NCI-H2171 (cell line): ENCODE measurements around the gene RANBP3.

Source experiments
- DNase-seq: peaks from one replicate; lab custom pipeline; 2025; lab: John Stamatoyannopoulos, UW

RANBP3 gene

DNA sequence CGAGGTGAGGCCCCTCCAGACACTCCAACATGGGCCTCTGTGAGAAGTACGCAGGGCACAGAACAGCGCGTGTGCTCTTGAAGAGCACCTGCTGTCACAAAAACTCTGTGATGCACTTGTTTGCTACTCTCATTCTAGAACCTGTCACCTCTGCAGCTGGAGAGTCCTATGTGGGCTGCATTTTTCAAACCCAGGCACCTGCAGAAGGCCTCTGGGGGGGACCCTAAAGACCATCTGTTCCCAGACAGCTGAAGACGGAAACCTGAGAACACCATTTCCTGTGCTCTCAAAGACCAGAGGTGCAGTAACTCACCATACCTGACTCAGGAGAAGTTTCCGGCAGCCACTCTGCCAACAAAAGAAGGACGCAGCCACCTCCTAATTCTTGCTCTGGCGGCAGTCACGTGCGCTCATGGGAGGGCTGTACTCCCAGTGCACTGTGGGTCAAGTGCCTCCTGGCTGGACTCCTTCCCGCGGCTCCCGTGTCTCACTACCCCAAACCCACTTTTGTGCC is 28.1 kb downstream of the RANBP3 start:
- peak; percentile 90 for DNase-seq

DNA sequence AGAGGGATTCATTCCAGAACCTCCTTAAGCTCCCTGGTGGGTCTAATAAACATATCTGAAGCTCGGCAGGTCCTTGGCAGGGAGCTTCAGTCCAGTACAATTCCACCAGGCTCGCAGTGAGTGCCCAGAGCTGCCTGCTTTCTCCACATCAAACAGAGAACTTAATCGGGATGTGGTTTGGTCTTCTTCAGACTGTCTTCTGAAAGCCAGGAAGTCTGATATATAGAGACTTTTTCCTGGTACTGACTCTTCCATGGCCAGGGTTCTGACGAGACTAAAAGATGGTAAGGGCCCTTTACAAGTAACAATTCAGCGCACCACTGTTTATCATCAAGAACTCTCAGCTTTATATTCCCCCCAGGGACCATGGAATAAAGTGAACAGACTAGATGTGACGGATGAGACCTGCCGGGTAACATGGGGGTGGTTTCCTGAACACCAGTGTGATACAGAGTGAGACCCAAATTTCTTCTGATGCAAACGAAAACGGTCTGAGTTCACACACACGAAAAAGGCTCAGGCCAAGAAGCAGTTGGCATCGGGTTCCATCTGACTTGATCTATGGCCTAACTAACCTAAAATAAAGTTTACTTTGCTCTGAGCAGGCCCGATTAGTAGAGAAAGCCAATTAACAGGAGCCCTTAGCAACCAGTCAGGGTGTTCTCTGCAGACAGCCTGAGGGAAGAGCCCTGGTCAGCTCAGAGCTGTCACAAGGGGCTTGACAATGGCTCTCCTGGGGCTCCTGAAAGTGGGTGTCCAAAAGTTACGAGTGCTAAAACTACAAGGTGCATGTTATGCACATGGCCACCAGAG is 29.0 kb downstream of the RANBP3 start:
- DNase-seq = no peak

DNA sequence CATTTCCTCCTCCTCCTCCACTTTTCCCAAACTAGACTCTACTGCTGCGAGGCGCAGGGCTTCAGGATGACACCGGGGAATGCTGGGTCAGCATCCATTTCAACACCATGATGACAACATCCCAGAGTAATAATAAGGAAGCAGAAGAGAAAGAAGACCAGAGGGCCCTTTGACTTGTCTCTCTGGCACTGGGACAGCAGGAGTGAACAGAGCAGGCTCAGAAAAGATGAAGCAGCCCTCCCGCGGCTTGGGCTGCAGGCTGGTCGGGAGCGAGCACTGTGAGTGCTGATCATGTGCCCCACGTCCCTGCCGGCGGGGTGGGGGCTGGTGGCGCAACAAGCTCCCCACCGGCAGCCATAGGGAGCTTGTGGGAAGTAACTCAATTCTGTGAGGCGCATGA is 30.5 kb downstream of the RANBP3 start:
- DNase-seq = no peak

DNA sequence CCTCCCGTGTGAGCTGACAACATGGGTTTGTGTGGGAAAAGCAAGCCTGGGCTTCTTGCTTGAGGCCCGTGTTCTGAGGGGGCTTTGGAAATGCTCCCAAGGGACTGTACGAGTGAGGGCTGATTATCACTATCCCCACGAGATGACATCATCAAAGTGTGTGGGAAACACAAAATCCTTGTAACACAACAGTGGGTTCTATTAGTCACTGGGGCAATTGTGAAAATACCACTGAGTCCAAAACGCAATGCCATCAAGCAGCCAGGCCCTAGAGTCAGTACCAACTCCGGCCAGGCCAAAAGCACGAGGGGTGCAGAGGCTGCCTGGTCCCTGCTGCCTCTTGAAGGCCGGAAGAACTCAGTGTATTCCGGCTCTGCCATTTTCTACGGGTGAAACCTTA is 34.3 kb downstream of the RANBP3 start:
- no peak for DNase-seq

DNA sequence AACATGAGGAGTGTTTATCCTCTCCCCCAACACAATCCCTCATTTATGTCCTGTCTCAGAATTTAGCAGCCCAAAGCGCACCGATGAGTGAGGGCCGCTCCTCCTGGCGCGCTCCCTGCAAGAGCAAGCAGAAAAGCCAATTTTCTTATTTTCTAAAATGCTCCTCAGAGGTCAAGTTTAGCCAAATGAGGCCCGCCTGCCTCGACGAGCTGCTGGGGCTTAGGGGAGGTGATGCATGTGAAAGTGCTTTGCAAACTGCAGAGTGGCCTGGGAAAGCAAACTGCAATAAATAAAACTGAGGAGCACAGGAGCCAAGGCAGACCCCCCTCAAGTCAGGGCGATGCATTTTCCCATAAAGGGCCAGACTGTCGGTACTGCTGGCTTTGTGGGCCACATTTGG is 34.9 kb downstream of the RANBP3 start:
- no peak for DNase-seq

DNA sequence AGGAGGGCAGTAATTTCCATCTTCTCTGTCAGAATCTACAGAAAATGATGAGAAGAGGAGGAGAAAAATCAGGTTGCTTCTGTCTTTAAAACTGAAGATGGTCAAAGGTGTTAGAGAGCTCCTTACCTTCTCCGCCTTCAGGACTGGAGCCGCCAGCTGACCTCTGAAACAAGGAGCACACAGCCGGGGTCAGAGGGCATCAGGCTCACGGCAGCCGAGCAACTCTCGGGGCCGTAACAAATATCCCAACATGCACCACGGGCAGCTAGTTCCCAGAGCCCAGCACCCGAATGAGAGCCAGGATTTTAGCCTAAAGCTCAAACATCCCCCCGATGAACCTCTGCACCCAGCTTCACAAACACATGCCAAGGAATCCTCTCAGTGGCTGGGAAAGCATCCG is 36.3 kb downstream of the RANBP3 start:
- no peak for DNase-seq

DNA sequence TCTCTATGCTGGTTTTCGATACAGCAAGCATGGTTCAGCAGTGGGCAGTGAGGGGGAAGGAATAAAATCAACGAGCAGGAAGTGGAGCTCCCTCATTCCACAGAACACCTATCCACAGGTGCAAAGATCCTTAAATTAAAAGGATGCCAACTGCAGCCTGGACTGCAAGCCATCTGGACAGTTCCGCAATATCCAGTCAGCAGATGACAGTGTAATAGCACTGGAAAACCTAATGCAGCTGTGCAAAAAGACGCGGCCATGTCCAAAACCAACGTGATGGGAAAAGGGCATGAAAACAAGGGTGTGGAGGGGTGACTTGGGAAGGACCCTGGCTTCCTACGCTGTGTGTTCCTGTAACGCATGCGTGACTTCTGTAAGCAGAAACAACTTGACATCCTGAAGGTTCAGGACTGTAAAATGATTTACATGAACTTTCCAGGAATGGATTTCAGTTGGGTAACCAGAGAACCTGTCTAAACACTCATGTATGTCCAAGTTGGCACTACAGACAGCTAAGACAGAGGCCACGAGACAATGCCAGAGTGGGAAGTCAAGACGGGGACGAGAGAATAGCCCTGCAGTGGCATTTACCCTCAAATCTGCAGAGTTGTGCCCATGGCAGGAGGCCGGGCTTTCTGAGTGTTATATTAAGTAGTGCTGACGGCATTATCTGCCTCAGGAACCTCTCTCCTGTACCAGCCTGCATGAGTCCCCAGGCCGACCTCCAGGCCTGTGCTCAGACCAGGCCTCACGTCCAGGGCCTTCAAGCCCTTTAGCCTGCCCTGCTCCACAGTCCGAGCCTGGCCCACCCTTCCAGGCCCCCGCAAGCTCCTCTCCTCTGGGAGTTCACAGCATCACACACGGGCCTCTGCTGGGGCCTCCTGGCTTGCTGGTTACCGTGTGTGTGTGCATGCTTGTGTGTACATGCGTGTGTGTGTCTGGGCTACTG is 37.4 kb downstream of the RANBP3 start:
- DNase-seq = no peak

DNA sequence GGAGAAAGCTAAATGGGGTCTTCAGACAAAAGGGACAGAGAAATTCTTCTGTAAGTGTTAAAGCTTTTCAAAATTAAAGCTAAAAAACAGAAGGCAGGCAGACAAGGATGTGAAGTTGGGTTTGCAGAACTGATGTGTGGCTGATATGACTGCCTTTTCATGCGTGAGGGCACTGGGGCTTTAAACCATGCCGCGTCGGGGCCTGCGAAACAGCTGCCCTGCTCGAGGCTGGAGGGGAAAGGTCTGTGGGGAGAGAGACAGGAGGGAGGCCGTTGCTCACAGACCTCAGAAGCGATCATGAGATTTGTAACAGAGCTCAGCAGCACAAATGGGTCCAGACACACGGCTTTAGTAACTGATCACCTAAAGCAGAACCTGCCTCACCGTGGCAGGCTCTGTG is 40.4 kb downstream of the RANBP3 start:
- DNase-seq = no peak

DNA sequence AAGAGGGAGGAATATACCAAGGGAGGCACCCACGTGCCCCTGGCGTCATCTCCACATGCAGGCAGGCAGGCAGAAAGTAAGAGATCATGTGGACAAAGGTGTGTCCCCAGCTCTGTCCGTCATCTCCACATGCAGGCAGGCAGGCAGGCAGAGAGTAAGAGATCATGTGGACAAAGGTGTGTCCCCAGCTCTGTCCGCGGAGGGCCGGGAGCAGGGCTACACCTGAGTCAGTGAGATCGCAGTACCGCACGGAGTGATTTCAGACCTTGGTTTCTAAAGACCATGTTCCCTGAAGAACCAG is 41.7 kb downstream of the RANBP3 start:
- no peak for DNase-seq

DNA sequence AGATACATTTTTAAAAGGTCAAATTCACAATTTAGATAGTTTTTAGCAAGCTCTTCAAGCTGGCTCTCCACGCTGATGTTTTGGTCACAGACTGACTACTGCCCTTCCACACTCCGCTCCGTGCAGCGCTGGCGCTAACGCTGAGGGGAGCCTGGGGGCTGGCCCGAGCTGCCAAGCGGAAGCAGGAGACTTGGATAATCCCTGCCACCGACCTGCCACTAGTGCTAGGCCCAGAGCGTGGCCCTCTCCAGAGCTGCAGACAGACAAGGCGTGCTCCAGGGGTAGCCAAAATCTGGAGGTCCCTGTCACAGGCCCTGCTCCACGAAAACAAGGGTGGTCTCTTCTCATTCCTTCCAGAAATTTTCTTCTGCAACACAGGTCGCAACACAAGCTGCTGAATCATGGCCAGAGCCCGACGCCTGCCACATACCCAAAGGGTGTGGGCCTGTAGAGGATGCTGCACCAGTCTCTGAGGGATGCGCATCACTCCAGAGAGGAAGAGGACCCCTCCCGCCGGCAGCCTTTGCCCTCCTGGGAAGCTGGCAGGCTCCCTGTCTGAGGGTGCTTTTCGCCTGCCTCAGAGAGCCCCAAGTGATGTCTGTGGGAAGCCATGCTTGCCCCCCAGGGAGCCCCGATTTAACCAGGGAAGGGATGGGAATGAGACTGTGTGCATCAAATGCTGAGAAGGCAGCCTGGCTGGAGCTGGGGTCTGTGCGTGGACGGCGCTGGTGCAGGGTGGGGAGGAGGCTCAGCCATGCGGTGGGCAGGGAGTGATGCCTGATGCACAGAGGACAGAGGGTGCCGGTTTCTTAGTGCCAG is 42.3 kb downstream of the RANBP3 start:
- DNase-seq = no peak

DNA sequence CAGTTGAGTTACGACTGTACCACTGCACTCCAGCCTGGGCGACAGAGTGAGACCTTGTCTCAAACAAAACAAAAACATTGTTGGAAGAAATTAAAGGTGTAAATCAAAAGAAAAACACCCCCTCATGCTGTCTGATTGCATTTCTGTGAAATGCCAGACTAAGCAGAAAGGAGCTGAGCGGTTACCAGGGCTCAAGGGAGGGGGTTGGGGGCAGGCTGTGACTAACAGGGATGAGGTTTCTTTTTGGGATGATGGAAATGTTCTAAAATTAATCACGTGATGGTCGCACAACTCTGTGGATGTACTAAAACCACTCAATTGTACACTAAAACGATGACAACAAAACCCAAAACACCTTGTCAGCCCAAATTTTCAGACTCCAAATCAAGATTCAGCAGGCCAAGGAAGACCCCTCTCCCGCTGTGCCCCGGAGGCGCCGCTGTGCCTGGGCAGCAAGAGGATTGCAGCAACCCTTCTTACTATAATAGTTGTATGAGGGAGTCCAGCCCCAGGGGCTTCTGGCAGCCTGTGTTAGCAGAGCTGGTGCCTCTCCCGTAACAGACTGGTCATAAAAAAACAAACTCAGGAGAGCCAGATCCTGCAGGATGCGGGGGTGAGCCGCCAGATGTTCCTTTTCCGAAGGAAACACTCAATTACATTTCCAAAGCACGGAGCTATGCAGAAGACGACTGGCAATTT is 43.0 kb downstream of the RANBP3 start:
- DNase-seq = peak; percentile 16

DNA sequence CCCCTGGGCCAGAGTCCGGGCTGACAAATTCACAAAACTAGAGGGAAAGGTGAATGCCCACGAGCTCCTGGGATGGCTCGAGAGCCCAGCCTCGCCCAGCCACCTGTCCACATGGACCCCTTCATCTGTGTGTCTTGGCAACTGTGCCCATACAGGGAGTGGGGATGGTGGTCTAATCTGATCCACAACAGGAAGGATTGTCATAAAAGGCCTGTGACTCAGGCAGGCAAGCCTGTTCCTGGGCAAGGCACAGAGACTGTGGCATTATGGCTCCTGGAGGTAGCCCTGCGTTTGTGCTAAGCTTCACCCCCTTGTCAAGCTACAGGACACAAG is 43.9 kb downstream of the RANBP3 start:
- DNase-seq = no peak

DNA sequence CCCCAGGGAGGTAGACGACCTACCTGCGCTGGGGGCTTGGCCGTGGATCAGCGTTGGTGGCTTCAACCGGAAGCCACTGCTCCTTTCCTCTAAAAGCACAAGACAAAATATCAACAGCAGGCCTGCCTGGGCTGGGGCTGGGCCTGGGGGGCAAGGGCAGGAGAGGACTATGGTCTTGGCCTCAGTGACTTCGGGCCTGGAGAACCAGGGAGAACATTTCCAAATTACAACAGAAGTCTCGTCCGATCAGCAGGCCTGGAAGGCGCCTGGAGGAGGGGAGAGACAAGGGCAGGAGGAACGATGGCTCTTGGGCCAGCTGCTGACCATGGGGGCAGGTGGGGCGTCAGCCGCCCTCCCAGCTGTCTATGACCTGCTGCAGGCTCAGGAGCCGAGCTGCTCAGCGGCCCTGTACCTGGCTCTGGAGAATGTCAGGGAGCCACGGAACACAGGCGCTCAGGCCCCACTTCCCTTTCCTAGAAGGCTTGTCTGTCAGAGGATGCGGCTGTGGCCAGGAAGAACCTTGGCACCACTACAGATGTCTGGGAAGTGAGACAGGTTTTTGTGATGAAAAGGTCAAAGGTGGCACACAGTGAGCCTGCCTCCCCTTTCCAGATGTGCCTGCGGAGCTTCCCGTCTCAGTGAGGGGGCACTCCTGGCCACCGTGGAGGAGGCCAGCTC is 44.4 kb downstream of the RANBP3 start:
- no peak for DNase-seq

DNA sequence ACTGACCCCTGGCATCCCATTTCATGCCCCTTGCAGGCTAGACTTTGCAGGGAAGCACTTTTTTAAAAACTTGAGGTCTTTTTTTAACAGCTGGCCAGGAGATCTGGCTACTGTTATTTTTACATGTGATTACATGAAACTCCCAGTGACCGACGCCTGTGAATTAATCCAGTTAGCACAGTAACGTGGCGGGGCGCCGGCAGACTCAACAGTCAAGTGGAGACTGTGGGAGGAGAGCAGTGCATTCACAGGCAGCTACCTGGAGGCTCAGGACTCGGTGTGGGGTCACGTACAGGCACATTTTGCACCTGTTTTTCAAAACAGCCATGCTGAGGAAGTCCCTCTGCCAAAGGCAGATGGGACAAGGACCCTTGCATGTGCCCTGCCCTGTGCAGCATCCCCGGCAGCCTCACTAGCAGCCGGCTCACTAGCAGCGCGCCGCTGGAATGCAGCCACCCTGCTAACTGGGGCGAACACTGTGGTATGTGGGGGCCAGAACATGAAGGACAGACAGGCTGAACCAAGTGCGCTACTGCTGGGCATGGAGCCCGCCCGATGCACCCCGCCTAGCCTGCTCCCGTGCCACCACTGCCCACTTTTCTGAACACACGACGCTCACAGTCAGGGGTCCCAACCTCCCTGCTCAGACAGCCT is 45.2 kb downstream of the RANBP3 start:
- DNase-seq = no peak

DNA sequence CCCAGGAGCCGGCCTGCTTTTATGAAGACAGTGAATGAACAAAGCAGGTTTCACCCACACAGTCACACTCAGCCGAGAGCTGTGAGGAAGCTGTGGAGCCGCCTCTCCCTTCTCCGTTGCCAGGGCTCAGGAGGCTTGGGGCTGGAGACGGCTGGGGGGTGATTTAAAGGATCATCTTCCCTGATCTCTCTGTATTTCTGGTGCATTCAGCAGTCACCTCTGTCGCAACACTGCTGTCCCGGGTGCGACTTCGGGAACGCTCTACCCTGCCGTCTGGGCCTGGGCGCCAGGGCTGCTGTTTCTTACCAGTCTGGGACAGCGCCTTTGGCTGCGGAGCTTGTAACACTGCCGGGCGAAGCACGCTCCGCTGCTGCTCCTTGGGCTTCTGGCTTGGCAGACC is 45.8 kb downstream of the RANBP3 start:
- DNase-seq = no peak

DNA sequence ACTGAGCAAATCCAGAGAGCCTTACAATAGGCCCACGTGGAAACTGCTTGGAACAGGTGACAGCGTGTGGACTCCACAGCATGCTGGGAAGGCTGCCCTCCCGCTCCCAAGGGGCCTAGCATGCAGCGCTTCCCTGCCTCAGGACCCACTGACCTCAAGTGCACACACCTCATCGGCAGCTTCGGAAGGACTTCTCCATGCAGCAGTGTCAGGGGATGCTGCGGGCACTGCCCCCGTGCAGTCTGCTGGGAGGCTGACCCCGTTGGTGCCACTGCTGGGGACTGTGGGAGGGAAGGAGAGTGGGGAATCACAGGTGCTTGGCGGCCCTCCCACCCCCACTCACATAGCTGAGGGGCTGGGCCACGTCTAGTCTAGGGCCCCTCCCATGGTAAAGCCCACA is 46.7 kb downstream of the RANBP3 start:
- no peak for DNase-seq

DNA sequence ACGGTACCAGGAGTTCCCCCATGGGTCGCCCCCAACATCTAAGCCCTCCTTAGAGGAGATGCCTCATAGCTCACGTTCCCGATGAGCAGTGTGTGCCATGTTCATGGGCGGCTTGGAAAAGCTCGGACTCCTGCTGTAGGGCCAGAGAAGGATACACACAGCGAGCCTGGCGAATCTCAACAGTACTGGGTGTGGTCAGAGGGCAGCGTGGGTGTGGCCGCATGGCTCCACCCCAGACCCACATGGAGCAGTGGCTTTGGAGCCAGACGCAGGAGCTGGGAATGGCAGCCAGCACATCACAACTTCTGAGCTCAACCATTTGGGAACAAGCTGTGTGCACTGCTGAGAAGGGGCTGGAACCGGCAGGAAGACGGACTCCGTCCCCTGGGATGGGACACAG is 48.3 kb downstream of the RANBP3 start:
- DNase-seq = no peak

DNA sequence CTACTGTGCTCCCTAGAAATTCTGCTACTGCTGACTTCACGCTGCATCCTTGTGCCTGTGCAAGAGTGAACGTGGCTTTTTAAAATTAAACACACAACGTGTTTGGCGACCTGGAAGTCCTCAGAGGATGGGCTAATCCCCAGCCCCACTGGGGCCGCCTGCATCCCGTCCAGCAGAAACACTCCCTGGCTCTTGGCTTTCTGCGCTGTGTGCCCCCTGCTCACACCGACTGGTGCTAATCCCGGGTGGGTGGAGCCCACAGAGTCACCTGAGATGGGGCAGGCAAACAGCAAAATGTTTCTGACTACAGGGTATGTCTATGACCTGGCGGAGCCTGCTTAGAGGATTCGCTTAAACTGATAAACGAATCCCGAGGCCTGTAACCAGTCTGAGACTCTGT is 48.8 kb downstream of the RANBP3 start:
- DNase-seq = no peak

DNA sequence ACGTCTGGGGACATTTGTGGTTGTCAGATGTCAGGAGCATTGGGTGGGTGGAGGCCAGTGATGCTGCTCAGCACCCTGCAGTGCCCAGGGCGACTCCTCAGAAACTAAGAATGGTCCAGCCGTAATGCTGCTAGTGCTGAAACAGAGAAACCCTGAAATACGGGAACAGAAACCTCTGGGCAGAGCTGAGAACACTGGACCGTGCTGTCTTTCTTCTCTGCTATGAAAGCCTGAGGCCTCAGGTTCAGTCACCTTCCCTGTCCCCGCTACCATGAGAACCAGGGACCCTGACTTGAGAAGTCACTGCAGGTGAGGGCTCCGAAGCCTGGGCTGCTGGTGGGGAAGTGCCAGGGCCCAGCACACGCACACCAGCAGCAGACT is 50.5 kb downstream of the RANBP3 start:
- no peak for DNase-seq

DNA sequence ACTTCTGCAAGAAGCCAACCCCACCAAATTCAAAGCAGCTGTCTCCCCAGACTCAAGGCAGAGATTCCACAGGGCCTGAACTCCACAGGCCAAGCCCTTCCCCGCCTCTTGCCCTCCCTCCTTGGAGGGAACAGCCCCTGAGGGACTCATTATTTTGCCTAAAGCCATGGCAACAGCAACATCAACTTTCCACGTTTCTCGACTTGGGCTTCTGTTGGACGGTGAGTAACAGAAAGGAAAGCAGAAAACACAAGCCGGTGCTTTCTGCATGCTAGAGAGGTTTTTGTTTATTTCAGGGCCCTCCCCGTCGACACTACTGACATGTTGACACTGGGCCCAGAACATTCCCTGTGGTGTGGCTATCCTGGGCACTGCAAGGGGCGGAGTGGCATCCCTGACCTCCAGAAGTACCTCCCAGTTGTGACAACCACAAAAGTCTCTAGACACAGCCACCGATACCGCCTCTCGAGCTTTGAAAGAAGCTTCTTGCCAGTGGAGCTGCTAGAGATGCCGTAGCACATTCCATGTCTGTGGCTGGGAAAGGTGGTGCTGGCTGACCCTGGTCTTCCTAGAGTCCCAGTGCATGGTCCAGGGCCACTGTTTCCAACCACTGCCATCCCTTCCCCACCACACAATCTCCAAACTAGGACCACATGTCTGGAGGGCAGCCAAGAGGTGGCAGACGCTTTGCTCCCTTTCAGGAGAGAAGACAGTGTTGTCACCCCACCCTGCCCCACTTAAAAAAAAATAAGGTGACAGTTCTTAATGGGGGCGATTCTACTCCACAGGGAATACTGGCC is 51.1 kb downstream of the RANBP3 start:
- no peak for DNase-seq
